ENCODE data around the gene CFLAR. TPM values are rescaled to one million over a fixed set of nuclear protein-coding genes. Genes with fewer than 3 reads are reported as not detected.

The CFLAR gene
- polyA plus RNA-seq, 1 experiment, result 28.8 TPM

GRCh38 chr2:201154615-201155399 is 38.8 kb downstream of the CFLAR start:
- TF ChIP-seq, protein P1, sequence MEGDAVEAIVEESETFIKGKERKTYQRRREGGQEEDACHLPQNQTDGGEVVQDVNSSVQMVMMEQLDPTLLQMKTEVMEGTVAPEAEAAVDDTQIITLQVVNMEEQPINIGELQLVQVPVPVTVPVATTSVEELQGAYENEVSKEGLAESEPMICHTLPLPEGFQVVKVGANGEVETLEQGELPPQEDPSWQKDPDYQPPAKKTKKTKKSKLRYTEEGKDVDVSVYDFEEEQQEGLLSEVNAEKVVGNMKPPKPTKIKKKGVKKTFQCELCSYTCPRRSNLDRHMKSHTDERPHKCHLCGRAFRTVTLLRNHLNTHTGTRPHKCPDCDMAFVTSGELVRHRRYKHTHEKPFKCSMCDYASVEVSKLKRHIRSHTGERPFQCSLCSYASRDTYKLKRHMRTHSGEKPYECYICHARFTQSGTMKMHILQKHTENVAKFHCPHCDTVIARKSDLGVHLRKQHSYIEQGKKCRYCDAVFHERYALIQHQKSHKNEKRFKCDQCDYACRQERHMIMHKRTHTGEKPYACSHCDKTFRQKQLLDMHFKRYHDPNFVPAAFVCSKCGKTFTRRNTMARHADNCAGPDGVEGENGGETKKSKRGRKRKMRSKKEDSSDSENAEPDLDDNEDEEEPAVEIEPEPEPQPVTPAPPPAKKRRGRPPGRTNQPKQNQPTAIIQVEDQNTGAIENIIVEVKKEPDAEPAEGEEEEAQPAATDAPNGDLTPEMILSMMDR (IDR thresholded peaks at IDR 0.05; ENCODE audit: insufficient read depth, low read depth, low read length), result no peak
- CTCF ChIA-PET, result interaction anchor here (0.6 to 2.0 kb wide), 7 partner anchors 9 to 254 kb away, joined by 3 to 7 read pairs (median 3); no protein-coding TSS in a partner anchor
- DNase-seq (ENCODE audit: low read depth), result no peak
- POLR2A ChIA-PET, result no interaction called here
- Histone ChIP-seq H3K4me3 (ENCODE audit: low read depth, low read length) (no peak overlapping the region), H3K27me3 (ENCODE audit: control insufficient read depth, insufficient read depth, low read length) (no peaks in the 10 kb centered on the region), H3K36me3 (ENCODE audit: control insufficient read depth, insufficient read depth, low read length) (peaks cover 10% of the 10 kb centered on the region)

- Histone ChIP-seq H3K4me3 (ENCODE audit: low read depth, low read length) (no peak overlapping the region), H3K36me3 (ENCODE audit: control insufficient read depth, insufficient read depth, low read length) (peaks cover 16% of the 10 kb centered on the region), H3K27me3 (ENCODE audit: control insufficient read depth, insufficient read depth, low read length) (no peaks in the 10 kb centered on the region)
- TF ChIP-seq, protein P1 (IDR thresholded peaks at IDR 0.05; ENCODE audit: insufficient read depth, low read depth, low read length), result no peak
- DNase-seq (ENCODE audit: low read depth), result no peak
- CTCF ChIA-PET, result interaction anchor here (1.6 to 1.9 kb wide), 2 partner anchors 25 to 87 kb away, joined by 3 to 7 read pairs; no protein-coding TSS in a partner anchor
- POLR2A ChIA-PET, result no interaction called here
Measured at GRCh38 chr2:201156036-201156435, 40.1 kb downstream of the CFLAR start.

- H3K36me3 ChIP-seq (ENCODE audit: control insufficient read depth, insufficient read depth, low read length), result peaks cover 16% of the 10 kb centered on the region
- no peaks in the 10 kb centered on the region for H3K27me3 ChIP-seq (ENCODE audit: control insufficient read depth, insufficient read depth, low read length)
- H3K4me3 ChIP-seq (ENCODE audit: low read depth, low read length), result no peak overlapping the region
- TF ChIP-seq, protein P1 (IDR thresholded peaks at IDR 0.05; ENCODE audit: insufficient read depth, low read depth, low read length), result no peak
- ChIA-PET POLR2A (no interaction called here), CTCF (interaction anchor here (2.9 kb wide), 1 partner anchor 89 kb away, joined by 20 read pairs; no protein-coding TSS in a partner anchor)
- no peak for DNase-seq (ENCODE audit: low read depth)
Measured at GRCh38 chr2:201156640-201157039, 40.7 kb downstream of the CFLAR start.

GRCh38 chr2:201157694-201158093 is 41.7 kb downstream of the CFLAR start:
- ChIA-PET POLR2A (no interaction called here), CTCF (interaction anchor here (0.6 to 3.5 kb wide), 30 partner anchors 8 to 445 kb away, joined by 3 to 31 read pairs (median 4); partner anchors contain the start of genes CASP10, CFLAR, NIF3L1 and PPIL3)
- H3K36me3 ChIP-seq (ENCODE audit: control insufficient read depth, insufficient read depth, low read length), result peaks cover 17% of the 10 kb centered on the region
- TF ChIP-seq, protein P1 (IDR thresholded peaks at IDR 0.05; ENCODE audit: insufficient read depth, low read depth, low read length), result no peak
- H3K27me3 ChIP-seq (ENCODE audit: control insufficient read depth, insufficient read depth, low read length), result no peaks in the 10 kb centered on the region
- no peak for DNase-seq (ENCODE audit: low read depth)
- H3K4me3 ChIP-seq (ENCODE audit: low read depth, low read length), result no peak overlapping the region

DNA sequence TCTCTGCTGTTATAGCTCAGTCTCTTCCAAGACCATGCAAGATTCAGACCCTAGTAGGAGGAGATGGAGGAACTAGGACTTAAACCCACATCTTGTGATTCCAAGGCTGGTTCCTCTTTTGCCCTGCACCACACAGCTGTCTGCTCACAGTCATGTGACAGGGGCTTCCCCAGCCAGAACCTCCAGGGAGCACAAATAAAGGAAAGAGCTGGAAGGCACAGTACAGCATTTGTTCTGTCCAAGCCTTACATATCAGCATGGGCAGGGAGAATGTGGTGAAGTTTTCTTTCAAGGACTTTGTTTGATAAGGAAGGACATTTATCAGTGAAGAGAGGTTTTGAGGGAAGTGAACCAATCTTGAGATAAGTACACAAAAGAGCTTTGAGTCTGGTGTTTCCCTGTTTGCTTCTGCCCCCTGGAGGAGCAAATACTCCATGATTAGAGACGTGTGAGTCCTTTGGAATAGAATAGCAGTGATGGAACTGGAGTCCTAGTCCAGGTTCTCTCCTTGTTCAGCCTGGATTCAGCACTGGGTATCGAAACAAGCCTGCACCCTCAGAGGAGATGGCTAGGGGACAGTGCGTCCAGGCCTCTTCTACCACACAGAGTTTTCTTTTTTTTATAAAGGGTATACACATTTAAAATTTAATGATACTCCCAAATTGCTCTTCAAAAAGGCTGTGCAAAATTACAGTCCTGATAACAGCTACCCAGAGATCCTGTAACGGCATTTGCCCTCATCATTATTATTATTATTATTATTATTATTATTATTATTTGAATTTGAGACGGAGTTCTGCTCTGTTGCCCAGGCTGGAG is 42.4 kb downstream of the CFLAR start:
- ChIA-PET CTCF (interaction anchor here (0.6 to 3.5 kb wide), 31 partner anchors 9 to 445 kb away, joined by 3 to 31 read pairs (median 4); partner anchors contain the start of genes CASP10, CFLAR, NIF3L1 and PPIL3), POLR2A (no interaction called here)
- TF ChIP-seq, protein P1 (IDR thresholded peaks at IDR 0.05; ENCODE audit: insufficient read depth, low read depth, low read length), result peak; percentile 71
- Histone ChIP-seq H3K4me3 (ENCODE audit: low read depth, low read length) (no peak overlapping the region), H3K27me3 (ENCODE audit: control insufficient read depth, insufficient read depth, low read length) (no peaks in the 10 kb centered on the region), H3K36me3 (ENCODE audit: control insufficient read depth, insufficient read depth, low read length) (peaks cover 16% of the 10 kb centered on the region)
- peak; percentile 31 for DNase-seq (ENCODE audit: low read depth)

Measured in BJ (cell line).